Osteoblast (primary cell): ENCODE data around the gene KCNN3. TPM values are rescaled to one million over a fixed set of nuclear protein-coding genes. Genes with fewer than 3 reads are reported as not detected.

Experiments used
- DNase-seq: peaks from one replicate; pipeline ENCODE4 v3.0.0; 2011; ENCODE audit warnings: low spot score, mixed read lengths; ENCODE audit not compliant: insufficient read length; ENCODE audit errors: missing footprints
- H2AFZ ChIP-seq: 2 replicates; pipeline ENCODE4 v1.6.0; 2011; ENCODE audit warnings: mild to moderate bottlenecking, low read length
- H3K27ac ChIP-seq: 2 replicates; pipeline ENCODE4 v1.5.1; 2011; ENCODE audit warnings: mild to moderate bottlenecking, low read depth, low read length, moderate library complexity
- H3K27me3 ChIP-seq: 2 replicates; pipeline ENCODE4 v1.6.0; 2012; ENCODE audit warnings: mild to moderate bottlenecking, control low read depth, inconsistent platforms, low read length, moderate library complexity; ENCODE audit not compliant: insufficient read depth
- H3K36me3 ChIP-seq: 2 replicates; pipeline ENCODE4 v1.5.1; 2011; ENCODE audit warnings: mild to moderate bottlenecking, low read length, control low read depth, moderate library complexity; ENCODE audit not compliant: insufficient read depth
- H3K4me1 ChIP-seq: 2 replicates; pipeline ENCODE4 v1.5.1; 2011; ENCODE audit warnings: mild to moderate bottlenecking, low read length, control low read depth, moderate library complexity; ENCODE audit not compliant: insufficient read depth
- H3K4me2 ChIP-seq: 2 replicates; pipeline ENCODE4 v1.6.0; 2011; ENCODE audit warnings: mild to moderate bottlenecking, low read length; ENCODE audit not compliant: insufficient read depth
- H3K4me3 ChIP-seq: fragments of 200-600 bp; sonication (generic); 3 replicates; pipeline ENCODE4 v1.5.1; 2012; ENCODE audit warnings: mild to moderate bottlenecking, low read length, inconsistent platforms; ENCODE audit not compliant: insufficient read depth
- H3K79me2 ChIP-seq: 2 replicates; pipeline ENCODE4 v1.6.0; 2012; ENCODE audit warnings: mild to moderate bottlenecking, low read length, control low read depth, inconsistent platforms; ENCODE audit not compliant: insufficient read depth
- H3K9me3 ChIP-seq: 2 replicates; pipeline ENCODE4 v1.5.1; 2011; ENCODE audit warnings: low read depth, low read length, control low read depth
- H4K20me1 ChIP-seq: 2 replicates; pipeline ENCODE4 v1.6.0; 2012; ENCODE audit warnings: mild to moderate bottlenecking, low read length, control low read depth; ENCODE audit not compliant: insufficient read depth
- CTCF ChIP-seq: IDR thresholded peaks from 2 replicates; pipeline ENCODE4 v1.5.1; 2011; ENCODE audit warnings: mild to moderate bottlenecking, low read depth, low read length, moderate library complexity; ENCODE audit errors: extremely low read depth
- total RNA-seq: library from RNA; depleted of rRNA; stranded (reverse); fragments of >200 nt; gene quantifications from 2 replicates; pipeline ENCODE4 v1.2.3, GENCODE V29; 2012

Gene KCNN3
- total RNA-seq, 1 donor, result under 0.01 TPM

GRCh38 chr1:154786804-154787570 lies 83.1 kb downstream of the KCNN3 start:
- H3K27ac ChIP-seq, result no peak overlapping the region
- TF ChIP-seq CTCF, result no peak
- H3K4me2 ChIP-seq, result no peak overlapping the region
- no peak overlapping the region for H2AFZ ChIP-seq
- no peaks in the 10 kb centered on the region for H4K20me1 ChIP-seq
- no peaks in the 10 kb centered on the region for H3K36me3 ChIP-seq
- no peaks in the 10 kb centered on the region for H3K4me1 ChIP-seq
- DNase-seq, result no peak
- H3K27me3 ChIP-seq, result peaks cover 40% of the 10 kb centered on the region
- H3K9me3 ChIP-seq, result no peaks in the 10 kb centered on the region
- no peak overlapping the region for H3K4me3 ChIP-seq
- no peaks in the 10 kb centered on the region for H3K79me2 ChIP-seq

- no peak for DNase-seq
- no peaks in the 10 kb centered on the region for H3K36me3 ChIP-seq
- H3K4me2 ChIP-seq, result no peak overlapping the region
- no peak overlapping the region for H3K27ac ChIP-seq
- no peaks in the 10 kb centered on the region for H4K20me1 ChIP-seq
- no peak overlapping the region for H2AFZ ChIP-seq
- H3K79me2 ChIP-seq, result no peaks in the 10 kb centered on the region
- H3K4me1 ChIP-seq, result no peaks in the 10 kb centered on the region
- peaks cover 38% of the 10 kb centered on the region for H3K27me3 ChIP-seq
- H3K9me3 ChIP-seq, result no peaks in the 10 kb centered on the region
- TF ChIP-seq CTCF, result no peak
- H3K4me3 ChIP-seq, result no peak overlapping the region
Observed at GRCh38 chr1:154784924-154785531, 85.1 kb downstream of the KCNN3 start.

GRCh38 chr1:154784416-154784815 lies 85.7 kb downstream of the KCNN3 start:
- H3K27ac ChIP-seq, result no peak overlapping the region
- no peak overlapping the region for H3K4me3 ChIP-seq
- no peaks in the 10 kb centered on the region for H3K9me3 ChIP-seq
- no peak for DNase-seq
- H3K79me2 ChIP-seq, result no peaks in the 10 kb centered on the region
- peaks cover 33% of the 10 kb centered on the region for H3K27me3 ChIP-seq
- no peak overlapping the region for H2AFZ ChIP-seq
- H4K20me1 ChIP-seq, result no peaks in the 10 kb centered on the region
- no peak overlapping the region for H3K4me2 ChIP-seq
- H3K4me1 ChIP-seq, result no peaks in the 10 kb centered on the region
- no peak for TF ChIP-seq CTCF
- H3K36me3 ChIP-seq, result no peaks in the 10 kb centered on the region

- H3K79me2 ChIP-seq, result no peaks in the 10 kb centered on the region
- H3K4me1 ChIP-seq, result no peaks in the 10 kb centered on the region
- H3K36me3 ChIP-seq, result no peaks in the 10 kb centered on the region
- no peak overlapping the region for H3K4me2 ChIP-seq
- no peak overlapping the region for H2AFZ ChIP-seq
- no peak overlapping the region for H3K27ac ChIP-seq
- no peak for DNase-seq
- peaks cover 2% of the 10 kb centered on the region for H3K9me3 ChIP-seq
- no peaks in the 10 kb centered on the region for H4K20me1 ChIP-seq
- H3K27me3 ChIP-seq, result peaks cover 31% of the 10 kb centered on the region
- no peak overlapping the region for H3K4me3 ChIP-seq
- TF ChIP-seq CTCF, result no peak
Observed at GRCh38 chr1:154783976-154784375, 86.1 kb downstream of the KCNN3 start.
